HL-60 (cell line): ENCODE measurements around the gene EFNA5.

Source experiments
- DNase-seq, 2 experiments: peaks; one replicate each; pipeline ENCODE4 v3.0.0-alpha.2; 2010 to 2020; ENCODE audit warnings: low read depth in 1 of 2, low spot score in 1 of 2
- H3K27ac ChIP-seq: fragments of 250-450 bp; sonication (Bioruptor Pico); replicated peaks from 2 replicates; pipeline ENCODE4 v1.5.1; 2020; ENCODE audit warnings: mild to moderate bottlenecking, moderate library complexity
- H3K27me3 ChIP-seq: fragments of 250-450 bp; sonication (Bioruptor Pico); 2 replicates; pipeline ENCODE4 v1.5.1; 2021; ENCODE audit warnings: mild to moderate bottlenecking, moderate library complexity; ENCODE audit not compliant: insufficient read depth, poor library complexity, severe bottlenecking
- H3K4me3 ChIP-seq: replicated peaks from 2 replicates; pipeline ENCODE4 v1.5.1; 2011; ENCODE audit warnings: mild to moderate bottlenecking, control low read depth, low read length; ENCODE audit not compliant: insufficient read depth
- GABPA ChIP-seq: IDR thresholded peaks from 2 replicates; pipeline ENCODE4 v1.6.1; 2012; ENCODE audit warnings: low read depth
- POLR2AphosphoS5 ChIP-seq: IDR thresholded peaks from 2 replicates; pipeline ENCODE4 v1.6.1; 2012; ENCODE audit warnings: low read depth
- SPI1 ChIP-seq: IDR thresholded peaks from 2 replicates; pipeline ENCODE4 v1.6.1; 2012; ENCODE audit warnings: low read depth, mild to moderate bottlenecking, borderline replicate concordance
- TF ChIP-seq, protein P1 (sequence below): IDR thresholded peaks from 2 replicates; pipeline ENCODE4 v1.6.1; 2012; ENCODE audit warnings: low read depth; ENCODE audit not compliant: insufficient replicate concordance
- TF ChIP-seq, protein P2 (sequence below): IDR thresholded peaks from one replicate; pipeline ENCODE4 v1.5.1; 2011; ENCODE audit warnings: low read length, control low read depth, inconsistent platforms; ENCODE audit not compliant: insufficient read depth

EFNA5 gene

DNA sequence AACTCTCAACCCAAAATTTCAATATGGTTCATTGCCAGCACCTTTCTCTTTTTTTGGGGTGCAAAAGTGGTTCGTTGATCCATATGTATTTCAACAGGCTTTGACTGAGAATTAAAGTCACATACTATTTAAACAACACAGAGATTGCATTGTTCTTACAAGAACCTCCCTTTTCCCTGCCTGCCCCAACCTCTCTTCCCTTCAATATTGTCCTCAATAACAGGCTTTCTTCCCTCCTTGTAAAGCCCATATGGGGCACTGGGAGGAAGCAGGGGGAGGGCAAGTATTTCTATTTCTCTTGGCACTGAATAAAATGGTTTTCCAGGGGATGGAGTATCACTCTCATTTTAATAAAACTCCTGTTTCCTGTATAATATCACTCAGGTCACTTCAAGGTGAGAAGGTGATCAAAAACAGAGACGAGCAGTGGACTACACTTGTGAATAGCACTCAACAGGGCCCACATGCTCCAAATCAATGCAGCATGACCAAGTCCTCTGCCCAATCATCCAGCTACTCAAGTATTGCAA lies 65.1 kb downstream of the EFNA5 start:
- Histone ChIP-seq H3K4me3 (no peak overlapping the region), H3K27ac (no peak overlapping the region), H3K27me3 (no peaks in the 10 kb centered on the region)
- TF ChIP-seq POLR2AphosphoS5 (no peak), SPI1 (no peak), GABPA (no peak)
- TF ChIP-seq, protein P1, sequence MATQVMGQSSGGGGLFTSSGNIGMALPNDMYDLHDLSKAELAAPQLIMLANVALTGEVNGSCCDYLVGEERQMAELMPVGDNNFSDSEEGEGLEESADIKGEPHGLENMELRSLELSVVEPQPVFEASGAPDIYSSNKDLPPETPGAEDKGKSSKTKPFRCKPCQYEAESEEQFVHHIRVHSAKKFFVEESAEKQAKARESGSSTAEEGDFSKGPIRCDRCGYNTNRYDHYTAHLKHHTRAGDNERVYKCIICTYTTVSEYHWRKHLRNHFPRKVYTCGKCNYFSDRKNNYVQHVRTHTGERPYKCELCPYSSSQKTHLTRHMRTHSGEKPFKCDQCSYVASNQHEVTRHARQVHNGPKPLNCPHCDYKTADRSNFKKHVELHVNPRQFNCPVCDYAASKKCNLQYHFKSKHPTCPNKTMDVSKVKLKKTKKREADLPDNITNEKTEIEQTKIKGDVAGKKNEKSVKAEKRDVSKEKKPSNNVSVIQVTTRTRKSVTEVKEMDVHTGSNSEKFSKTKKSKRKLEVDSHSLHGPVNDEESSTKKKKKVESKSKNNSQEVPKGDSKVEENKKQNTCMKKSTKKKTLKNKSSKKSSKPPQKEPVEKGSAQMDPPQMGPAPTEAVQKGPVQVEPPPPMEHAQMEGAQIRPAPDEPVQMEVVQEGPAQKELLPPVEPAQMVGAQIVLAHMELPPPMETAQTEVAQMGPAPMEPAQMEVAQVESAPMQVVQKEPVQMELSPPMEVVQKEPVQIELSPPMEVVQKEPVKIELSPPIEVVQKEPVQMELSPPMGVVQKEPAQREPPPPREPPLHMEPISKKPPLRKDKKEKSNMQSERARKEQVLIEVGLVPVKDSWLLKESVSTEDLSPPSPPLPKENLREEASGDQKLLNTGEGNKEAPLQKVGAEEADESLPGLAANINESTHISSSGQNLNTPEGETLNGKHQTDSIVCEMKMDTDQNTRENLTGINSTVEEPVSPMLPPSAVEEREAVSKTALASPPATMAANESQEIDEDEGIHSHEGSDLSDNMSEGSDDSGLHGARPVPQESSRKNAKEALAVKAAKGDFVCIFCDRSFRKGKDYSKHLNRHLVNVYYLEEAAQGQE, result no peak
- TF ChIP-seq, protein P2, sequence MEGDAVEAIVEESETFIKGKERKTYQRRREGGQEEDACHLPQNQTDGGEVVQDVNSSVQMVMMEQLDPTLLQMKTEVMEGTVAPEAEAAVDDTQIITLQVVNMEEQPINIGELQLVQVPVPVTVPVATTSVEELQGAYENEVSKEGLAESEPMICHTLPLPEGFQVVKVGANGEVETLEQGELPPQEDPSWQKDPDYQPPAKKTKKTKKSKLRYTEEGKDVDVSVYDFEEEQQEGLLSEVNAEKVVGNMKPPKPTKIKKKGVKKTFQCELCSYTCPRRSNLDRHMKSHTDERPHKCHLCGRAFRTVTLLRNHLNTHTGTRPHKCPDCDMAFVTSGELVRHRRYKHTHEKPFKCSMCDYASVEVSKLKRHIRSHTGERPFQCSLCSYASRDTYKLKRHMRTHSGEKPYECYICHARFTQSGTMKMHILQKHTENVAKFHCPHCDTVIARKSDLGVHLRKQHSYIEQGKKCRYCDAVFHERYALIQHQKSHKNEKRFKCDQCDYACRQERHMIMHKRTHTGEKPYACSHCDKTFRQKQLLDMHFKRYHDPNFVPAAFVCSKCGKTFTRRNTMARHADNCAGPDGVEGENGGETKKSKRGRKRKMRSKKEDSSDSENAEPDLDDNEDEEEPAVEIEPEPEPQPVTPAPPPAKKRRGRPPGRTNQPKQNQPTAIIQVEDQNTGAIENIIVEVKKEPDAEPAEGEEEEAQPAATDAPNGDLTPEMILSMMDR, result no peak
- DNase-seq, result no peak

DNA sequence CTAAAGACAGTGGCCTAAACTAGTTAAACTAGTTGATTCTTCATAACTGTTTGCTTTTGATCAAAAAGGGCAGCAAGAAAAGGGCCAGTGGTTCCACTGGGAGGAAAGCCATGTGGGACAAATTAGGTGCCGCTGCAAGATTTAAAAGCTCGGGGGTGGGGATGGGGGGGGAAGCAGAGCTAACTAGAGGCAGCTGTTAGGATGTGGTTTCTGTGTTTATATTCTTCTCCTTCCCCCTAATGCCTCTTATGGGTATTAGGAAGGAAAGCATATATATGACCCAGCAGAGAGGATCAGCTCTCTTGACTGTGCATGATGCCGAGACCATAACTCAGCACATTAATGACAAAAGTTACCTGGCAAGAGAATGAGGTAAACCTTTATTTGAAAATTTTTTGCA lies 65.7 kb downstream of the EFNA5 start:
- TF ChIP-seq GABPA, result no peak
- TF ChIP-seq, protein P2, result no peak
- no peak for TF ChIP-seq SPI1
- TF ChIP-seq, protein P1, result no peak
- TF ChIP-seq POLR2AphosphoS5, result no peak
- Histone ChIP-seq H3K27me3 (no peaks in the 10 kb centered on the region), H3K27ac (no peak overlapping the region), H3K4me3 (no peak overlapping the region)
- no peak for DNase-seq

DNA sequence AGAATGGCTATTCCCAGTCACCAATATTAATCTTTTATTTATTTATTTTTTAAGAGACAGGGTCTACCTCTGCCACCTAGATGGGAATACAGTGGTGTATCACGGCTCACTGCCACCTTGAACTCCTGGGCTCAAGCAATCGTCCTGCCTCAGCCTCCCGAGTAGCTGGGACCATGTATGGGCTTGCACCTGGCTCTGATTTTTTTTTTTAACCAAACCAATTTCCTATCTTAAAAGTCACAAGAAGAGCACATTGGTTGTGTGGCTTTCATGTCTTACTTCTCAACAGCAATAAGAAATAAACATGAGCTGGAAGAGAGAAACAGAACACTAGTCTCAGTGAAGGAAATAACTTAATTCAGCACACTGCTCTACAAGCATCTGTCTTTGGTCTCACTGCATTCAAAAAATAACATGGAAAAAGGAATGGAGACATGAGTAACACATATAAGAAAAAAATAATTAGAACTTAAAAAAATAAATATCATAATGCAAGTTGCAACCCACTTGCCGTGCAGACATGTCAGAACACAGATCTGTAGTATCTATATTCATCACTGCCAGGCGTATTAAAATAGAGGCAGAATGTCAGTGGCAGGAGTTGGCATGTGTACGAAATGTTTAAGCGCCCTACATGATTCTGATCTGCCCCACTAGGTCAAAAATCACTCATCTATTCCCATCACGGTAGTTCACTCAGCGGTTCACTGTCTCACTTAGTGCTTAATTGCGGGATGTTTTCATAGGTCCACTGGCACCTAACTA lies 66.4 kb downstream of the EFNA5 start:
- Histone ChIP-seq H3K27me3 (no peaks in the 10 kb centered on the region), H3K4me3 (no peak overlapping the region), H3K27ac (no peak overlapping the region)
- TF ChIP-seq GABPA, result no peak
- no peak for TF ChIP-seq SPI1
- TF ChIP-seq, protein P2, result no peak
- TF ChIP-seq, protein P1, result no peak
- no peak for TF ChIP-seq POLR2AphosphoS5
- DNase-seq, result no peak
